ENCODE measurements around the gene PTGFRN.

DNA sequence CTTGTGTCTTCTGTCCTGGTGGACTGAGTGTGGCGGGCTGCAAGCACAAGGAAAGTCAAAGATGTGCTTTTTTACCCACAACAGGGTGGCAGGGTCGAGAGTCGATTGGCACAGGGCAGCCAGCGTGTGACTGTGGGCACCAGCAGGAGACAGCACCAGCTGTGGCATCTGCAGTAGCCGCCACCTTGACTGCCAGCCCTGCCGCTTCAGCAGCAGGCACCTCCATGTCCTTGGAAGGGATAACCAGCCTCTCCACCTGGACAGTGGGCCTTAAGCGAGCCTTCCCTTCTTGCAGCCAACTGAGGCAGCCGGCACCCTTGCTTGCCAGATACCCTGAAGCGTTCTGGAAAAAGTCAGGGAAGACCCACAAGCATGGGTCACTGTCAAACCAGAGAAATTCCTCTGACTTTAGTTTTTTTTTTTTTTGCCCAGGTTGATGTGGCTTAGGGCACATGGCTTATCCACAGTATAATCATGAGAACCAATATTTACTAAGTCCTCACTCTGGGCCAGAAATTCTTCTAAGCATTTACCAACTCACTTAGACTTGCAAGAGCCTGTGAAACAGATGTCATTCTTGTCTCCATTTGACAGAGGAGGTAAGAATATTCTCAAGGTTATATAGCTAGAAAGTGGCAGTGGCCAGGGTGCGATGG is 30.1 kb upstream of the PTGFRN start:
- TF ChIP-seq CTCF (IDR thresholded peaks at IDR 0.05) (no peak), EZH2 (IDR thresholded peaks at IDR 0.05) (no peak), EZH2phosphoT487 (IDR thresholded peaks at IDR 0.05) (no peak)
